DMS114 treated with DMSO at 0.1 percent for 48 hours (cell line): ENCODE results near the gene PYGB.

ENCODE experiments used
- DNase-seq: peaks from one replicate; lab custom pipeline; 2025; ENCODE audit not compliant: unreplicated experiment; lab: John Stamatoyannopoulos, UW

The PYGB gene

GRCh38 chr20:25247956-25248785, at the start of gene PYGB:
Gene PYGB, plus strand, starts transcription at chr20:25248085. Its CDS starts 94 bp downstream, at chr20:25248179.
- peak; percentile 56 for DNase-seq

- DNase-seq, result no peak
Measured at GRCh38 chr20:25198663-25199383, 49.1 kb upstream of the PYGB start.

GRCh38 chr20:25199473-25200260, 48.2 kb upstream of the PYGB start:
- DNase-seq, result no peak

GRCh38 chr20:25203089-25203488, 44.8 kb upstream of the PYGB start:
- DNase-seq, result no peak

GRCh38 chr20:25203871-25204320, 44.0 kb upstream of the PYGB start:
- no peak for DNase-seq

GRCh38 chr20:25204550-25205276, 43.2 kb upstream of the PYGB start:
- no peak for DNase-seq

GRCh38 chr20:25205277-25206062, 42.4 kb upstream of the PYGB start:
- DNase-seq, result no peak

- DNase-seq, result no peak
Measured at GRCh38 chr20:25206063-25206403, 41.9 kb upstream of the PYGB start.

- DNase-seq, result no peak
Measured at GRCh38 chr20:25206548-25206947, 41.3 kb upstream of the PYGB start.

- DNase-seq, result no peak
Measured at GRCh38 chr20:25207149-25207959, 40.5 kb upstream of the PYGB start.

- no peak for DNase-seq
Measured at GRCh38 chr20:25207960-25208534, 39.8 kb upstream of the PYGB start.

GRCh38 chr20:25209400-25209799, 38.5 kb upstream of the PYGB start:
- no peak for DNase-seq

- DNase-seq, result no peak
Measured at GRCh38 chr20:25209911-25210310, 38.0 kb upstream of the PYGB start.

GRCh38 chr20:25211273-25211672, 36.6 kb upstream of the PYGB start:
- DNase-seq, result no peak

- DNase-seq, result no peak
Measured at GRCh38 chr20:25212242-25212641, 35.6 kb upstream of the PYGB start.

- DNase-seq, result no peak
Measured at GRCh38 chr20:25213566-25214425, 34.1 kb upstream of the PYGB start.

- no peak for DNase-seq
Measured at GRCh38 chr20:25214426-25214790, 33.5 kb upstream of the PYGB start.

- no peak for DNase-seq
Measured at GRCh38 chr20:25214819-25215218, 33.1 kb upstream of the PYGB start.
